A673 (cell line): ENCODE results near the gene MYRIP.

Experiments
- EZH2 ChIP-seq: fragments of 200-600 bp; sonication (generic); IDR thresholded peaks from 2 replicates; pipeline ENCODE4 v1.6.1; 2017; ENCODE audit warnings: borderline replicate concordance, low read depth, mild to moderate bottlenecking, mixed read lengths, antibody characterized with exemption, low read length; ENCODE audit not compliant: poor library complexity, severe bottlenecking
- TF ChIP-seq, protein P1 (sequence below): fragments of 300-800, 200-600 bp; sonication (generic); conservative IDR thresholded peaks from 2 replicates; pipeline ENCODE4 v1.5.1; 2017; ENCODE audit warnings: low read depth, mild to moderate bottlenecking, antibody characterized with exemption, low read length, moderate library complexity, mixed read lengths

DNA sequence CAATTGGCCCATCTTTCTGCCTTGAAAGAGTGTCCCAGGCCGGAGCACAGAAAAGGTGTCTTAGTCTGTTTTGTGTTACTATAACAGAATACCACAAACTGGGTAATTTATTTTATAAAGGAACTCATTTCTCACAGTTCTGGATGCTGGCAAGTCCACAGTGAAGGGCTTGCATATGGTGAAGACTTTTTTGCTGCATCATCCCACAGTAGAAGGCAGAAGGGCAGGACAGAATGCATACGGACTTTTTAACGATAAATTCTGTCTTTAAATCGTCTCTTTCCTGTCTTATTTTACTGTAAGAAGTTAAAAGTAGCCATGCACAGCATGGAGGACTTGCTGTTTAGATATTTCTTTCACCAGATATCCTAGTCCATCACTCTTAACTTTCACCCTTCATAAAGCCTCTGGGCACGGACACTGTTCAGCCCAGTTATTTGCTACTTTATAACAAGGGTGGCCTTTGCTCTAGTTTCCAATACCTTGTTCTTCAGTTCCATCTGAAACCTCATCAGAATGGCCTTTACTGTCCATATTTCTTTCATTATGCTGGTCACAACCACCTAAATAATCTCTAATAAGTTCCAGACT lies 489.8 kb downstream of the MYRIP start:
- TF ChIP-seq, protein P1, sequence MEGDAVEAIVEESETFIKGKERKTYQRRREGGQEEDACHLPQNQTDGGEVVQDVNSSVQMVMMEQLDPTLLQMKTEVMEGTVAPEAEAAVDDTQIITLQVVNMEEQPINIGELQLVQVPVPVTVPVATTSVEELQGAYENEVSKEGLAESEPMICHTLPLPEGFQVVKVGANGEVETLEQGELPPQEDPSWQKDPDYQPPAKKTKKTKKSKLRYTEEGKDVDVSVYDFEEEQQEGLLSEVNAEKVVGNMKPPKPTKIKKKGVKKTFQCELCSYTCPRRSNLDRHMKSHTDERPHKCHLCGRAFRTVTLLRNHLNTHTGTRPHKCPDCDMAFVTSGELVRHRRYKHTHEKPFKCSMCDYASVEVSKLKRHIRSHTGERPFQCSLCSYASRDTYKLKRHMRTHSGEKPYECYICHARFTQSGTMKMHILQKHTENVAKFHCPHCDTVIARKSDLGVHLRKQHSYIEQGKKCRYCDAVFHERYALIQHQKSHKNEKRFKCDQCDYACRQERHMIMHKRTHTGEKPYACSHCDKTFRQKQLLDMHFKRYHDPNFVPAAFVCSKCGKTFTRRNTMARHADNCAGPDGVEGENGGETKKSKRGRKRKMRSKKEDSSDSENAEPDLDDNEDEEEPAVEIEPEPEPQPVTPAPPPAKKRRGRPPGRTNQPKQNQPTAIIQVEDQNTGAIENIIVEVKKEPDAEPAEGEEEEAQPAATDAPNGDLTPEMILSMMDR, result no peak
- no peak for TF ChIP-seq EZH2
